IMR-90 (cell line): ENCODE results near the gene PKDCC. TPM values are rescaled to one million over a fixed set of nuclear protein-coding genes. Genes with fewer than 3 reads are reported as not detected.

ENCODE experiments used
- ATAC-seq: fragments of 200-7000 bp; cut with Tn5 transposase; 2 replicates; pipeline ENCODE4 v1.9.1; 2020; ENCODE audit warnings: low read depth, mild to moderate bottlenecking, moderate library complexity
- BruUV-seq: library from RNA; stranded (reverse); fragments of 400-500 nt; replicated peaks from 2 replicates; lab custom pipeline; 2021; lab: Mats Ljungman, UMichigan
- CTCF ChIA-PET: fragments of 300-600 bp; formaldehyde crosslinking; extraction: SDS; loops from one replicate; lab custom pipeline; 2021; ENCODE audit warnings: antibody characterized with exemption; lab: Yijun Ruan, JAX
- POLR2A ChIA-PET: fragments of 300-600 bp; sonication (Branson Sonifier 250); formaldehyde crosslinking; loops from one replicate; lab custom pipeline; 2022; ENCODE audit warnings: antibody characterized with exemption; ENCODE audit not compliant: unreplicated experiment; lab: Charles Lee
- DNase-seq: peaks from one replicate; pipeline ENCODE4 v3.0.0; 2013
- H2AFZ ChIP-seq: replicated peaks from 2 replicates; pipeline ENCODE3; 2013; ENCODE audit warnings: low read length, mild to moderate bottlenecking; ENCODE audit not compliant: poor library complexity
- H2AK5ac ChIP-seq: 2 replicates; pipeline ENCODE4 v1.6.1; 2013; ENCODE audit warnings: low read depth, low read length, inconsistent platforms
- H2AK9ac ChIP-seq: replicated peaks from 2 replicates; pipeline ENCODE3; 2013; ENCODE audit warnings: mild to moderate bottlenecking, low read depth, low read length, moderate library complexity; ENCODE audit not compliant: poor library complexity
- H2BK120ac ChIP-seq: 2 replicates; pipeline ENCODE4 v1.6.1; 2013; ENCODE audit warnings: low read depth, low read length, inconsistent platforms
- H2BK15ac ChIP-seq: 3 replicates; pipeline ENCODE4 v1.6.1; 2013; ENCODE audit warnings: low read depth, low read length, inconsistent platforms
- H2BK20ac ChIP-seq: 2 replicates; pipeline ENCODE4 v1.6.1; 2013; ENCODE audit warnings: low read depth, mild to moderate bottlenecking, inconsistent platforms, low read length, moderate library complexity
- H2BK5ac ChIP-seq: 2 replicates; pipeline ENCODE4 v1.6.1; 2013; ENCODE audit warnings: mild to moderate bottlenecking, low read depth, low read length, inconsistent platforms; ENCODE audit not compliant: poor library complexity, severe bottlenecking
- H3K14ac ChIP-seq: replicated peaks from 2 replicates; pipeline ENCODE4 v1.6.1; 2013; ENCODE audit warnings: low read depth, low read length, inconsistent platforms
- H3K18ac ChIP-seq: 2 replicates; pipeline ENCODE4 v1.6.1; 2013; ENCODE audit warnings: low read depth, low read length, control low read depth
- H3K23ac ChIP-seq: 2 replicates; pipeline ENCODE4 v1.6.1; 2013; ENCODE audit warnings: low read depth, low read length, inconsistent platforms
- H3K27ac ChIP-seq: 2 replicates; pipeline ENCODE4 v1.5.1; 2013; ENCODE audit warnings: mild to moderate bottlenecking, control low read depth, low read length; ENCODE audit not compliant: insufficient read depth
- H3K27me3 ChIP-seq: 2 replicates; pipeline ENCODE4 v1.6.1; 2013; ENCODE audit warnings: low read length; ENCODE audit not compliant: control insufficient read depth, insufficient read depth
- H3K36me3 ChIP-seq: 2 replicates; pipeline ENCODE4 v1.6.1; 2013; ENCODE audit warnings: low read length, mixed read lengths; ENCODE audit not compliant: control insufficient read depth, insufficient read depth
- H3K4ac ChIP-seq: 2 replicates; pipeline ENCODE4 v1.6.1; 2013; ENCODE audit warnings: low read depth, low read length, inconsistent platforms
- H3K4me1 ChIP-seq: 2 replicates; pipeline ENCODE4 v1.6.1; 2013; ENCODE audit warnings: low read length, mixed read lengths; ENCODE audit not compliant: control insufficient read depth, insufficient read depth
- H3K4me2 ChIP-seq: 2 replicates; pipeline ENCODE4 v1.6.1; 2013; ENCODE audit warnings: low read depth, mild to moderate bottlenecking, control low read depth, low read length, moderate library complexity
- H3K4me3 ChIP-seq: 2 replicates; pipeline ENCODE4 v1.5.1; 2013; ENCODE audit warnings: low read depth, mild to moderate bottlenecking, control low read depth, low read length, moderate library complexity; ENCODE audit not compliant: insufficient read depth
- H3K56ac ChIP-seq: 2 replicates; pipeline ENCODE4 v1.6.1; 2013; ENCODE audit warnings: low read length, inconsistent platforms; ENCODE audit not compliant: insufficient read depth; ENCODE audit errors: extremely low read depth
- H3K79me1 ChIP-seq, 2 experiments: 2 replicates each; pipeline ENCODE4 v1.6.1; 2013; ENCODE audit warnings: low read length in 2 of 2, inconsistent platforms in 1 of 2, low read depth in 1 of 2
- H3K9ac ChIP-seq: 2 replicates; pipeline ENCODE4 v1.6.1; 2013; ENCODE audit warnings: low read depth, low read length, control low read depth
- H3K9me1 ChIP-seq: 2 replicates; pipeline ENCODE4 v1.6.1; 2013; ENCODE audit warnings: low read length, inconsistent platforms; ENCODE audit not compliant: insufficient read depth
- H3K9me3 ChIP-seq: 2 replicates; pipeline ENCODE4 v1.6.1; 2013; ENCODE audit warnings: low read length; ENCODE audit not compliant: control insufficient read depth, insufficient read depth
- H4K20me1 ChIP-seq: 2 replicates; pipeline ENCODE4 v1.6.1; 2013; ENCODE audit warnings: low read length, inconsistent platforms; ENCODE audit not compliant: insufficient read depth
- H4K5ac ChIP-seq: 2 replicates; pipeline ENCODE4 v1.6.1; 2013; ENCODE audit warnings: mild to moderate bottlenecking, low read depth, low read length, control low read depth
- H4K8ac ChIP-seq, 2 experiments: 2 replicates each; pipeline ENCODE4 v1.6.1; 2013; ENCODE audit warnings: low read depth in 2 of 2, low read length in 2 of 2, control low read depth in 1 of 2, inconsistent platforms in 1 of 2
- H4K91ac ChIP-seq: 2 replicates; pipeline ENCODE4 v1.6.1; 2013; ENCODE audit warnings: low read depth, low read length, inconsistent platforms; ENCODE audit not compliant: insufficient read depth
- CTCF ChIP-seq: conservative IDR thresholded peaks from 2 replicates; pipeline ENCODE4 v1.5.1; 2012; ENCODE audit warnings: mild to moderate bottlenecking, low read depth, low read length, improper control_type of control experiment
- MAFK ChIP-seq: IDR thresholded peaks from 2 replicates; pipeline ENCODE4 v1.6.1; 2012; ENCODE audit warnings: low read depth, low read length, improper control_type of control experiment
- MXI1 ChIP-seq: IDR thresholded peaks from 2 replicates; pipeline ENCODE4 v1.6.1; 2012; ENCODE audit warnings: low read depth, mild to moderate bottlenecking, low read length, moderate library complexity, borderline replicate concordance
- RCOR1 ChIP-seq: IDR thresholded peaks from 2 replicates; pipeline ENCODE4 v1.6.1; 2012; ENCODE audit warnings: mild to moderate bottlenecking, low read length, improper control_type of control experiment; ENCODE audit not compliant: insufficient replicate concordance
- WGBS, 2 experiments: methylation state at CpG; one replicate each; pipeline versions ENCODE4 v1.1.5 to v1.1.7; 2013; ENCODE audit warnings: missing lambda C conversion rate in 2 of 2; ENCODE audit not compliant: insufficient read length in 1 of 2; ENCODE audit errors: extremely low coverage in 2 of 2; 5-methylcytosine and 5-hydroxymethylcytosine counted together
- dilution Hi-C: fragments of 300-500 bp; cut with HindIII; formaldehyde crosslinking; loops from one replicate; pipeline ENCODE4 v1.14.3; 2018; ENCODE audit warnings: low sequenced_read_pairs; ENCODE audit not compliant: unreplicated experiment
- in situ Hi-C: fragments of 300-500 bp; cut with MboI; formaldehyde crosslinking; loops from 3 replicates; pipeline ENCODE4 v1.14.3; 2019; ENCODE audit warnings: low sequenced_read_pairs, inconsistent platforms, mixed read lengths
- intact Hi-C: fragments of 100-400 bp; cut with micrococcal nuclease; formaldehyde crosslinking; loops from 2 replicates; pipeline ENCODE4 v1.10.0; 2022
- polyA plus RNA-seq, 3 experiments: library from polyadenylated mRNA; depleted of rRNA; stranded (reverse); fragments of >200 nt; gene quantifications; 2 replicates each; pipeline ENCODE4 v1.2.3, GENCODE V29; 2012; ENCODE audit warnings: low replicate concordance in 1 of 3
- total RNA-seq: library from RNA; depleted of rRNA; stranded (reverse); fragments of >200 nt; gene quantifications from 2 replicates; pipeline ENCODE4 v1.2.3, GENCODE V29; 2012
- TF ChIP-seq, protein P1 (sequence below): fragments of 150-350 bp; IDR thresholded peaks from 2 replicates; pipeline ENCODE4 v1.6.1; 2017; ENCODE audit warnings: mild to moderate bottlenecking, antibody characterized with exemption, low read length, low read depth

The PKDCC gene
- total and polyA plus RNA-seq, 2 of the 4 experiments (the other 2 are of a cell fraction), result 55.6 to 95.7 TPM

DNA sequence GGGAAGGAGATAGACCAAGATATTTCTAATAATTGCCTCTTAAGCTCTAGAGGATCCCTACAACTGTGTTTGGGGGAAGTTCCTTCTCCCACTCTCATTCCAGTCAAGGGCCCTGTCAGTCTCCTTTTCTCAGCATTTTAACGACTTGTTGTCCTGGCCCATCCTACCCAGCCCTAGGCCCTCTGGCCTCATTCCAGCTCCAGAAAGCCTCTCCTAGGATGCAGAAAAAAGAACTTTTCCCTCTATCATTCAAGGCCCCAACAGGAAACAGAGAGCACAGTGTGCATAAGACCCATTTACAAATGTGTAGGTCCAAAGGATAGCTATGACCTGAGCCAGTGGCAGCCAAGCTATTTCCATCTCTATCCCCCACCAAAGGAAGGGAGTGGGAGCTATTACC, 14.0 kb downstream of the PKDCC start:
- Histone ChIP-seq H3K9me1 (peaks cover 36% of the 10 kb centered on the region), H3K27me3 (no peaks in the 10 kb centered on the region), H3K9ac (no peak overlapping the region), H2BK5ac (no peak overlapping the region), H4K8ac (peak overlapping the region; percentile 27 to 78; a peak in 2 of 4 replicates), H3K9me3 (no peaks in the 10 kb centered on the region), H2BK15ac (peak overlapping the region; percentile 80; the same call in 2 of the 3 replicates), H3K4ac (peak overlapping the region; percentile 95), H2AK5ac (peak overlapping the region; percentile 81), H3K36me3 (peaks cover 35% of the 10 kb centered on the region), H3K79me1 (peaks cover 0 to 21% of the 10 kb centered on the region in 2 experiments; a peak in 2 of 4 replicates), H3K4me1 (peaks cover 29% of the 10 kb centered on the region), H3K4me3 (no peak overlapping the region), H2BK20ac (peak overlapping the region; percentile 95), H3K4me2 (no peak overlapping the region), H2AK9ac (peak overlapping the region; percentile 38), H3K18ac (peak overlapping the region; percentile 31), H3K27ac (peak overlapping the region; percentile 62; the same call in 1 of the 2 replicates), H3K56ac (no peak overlapping the region; the same call in 1 of the 2 replicates), H3K14ac (peak overlapping the region; percentile 89), H2BK120ac (peak overlapping the region; percentile 83), H4K91ac (peak overlapping the region; percentile 97), H2AFZ (no peak overlapping the region), H4K20me1 (no peaks in the 10 kb centered on the region), H4K5ac (peak overlapping the region; percentile 52), H3K23ac (peak overlapping the region; percentile 93)
- TF ChIP-seq MXI1, result no peak
- TF ChIP-seq, protein P1, sequence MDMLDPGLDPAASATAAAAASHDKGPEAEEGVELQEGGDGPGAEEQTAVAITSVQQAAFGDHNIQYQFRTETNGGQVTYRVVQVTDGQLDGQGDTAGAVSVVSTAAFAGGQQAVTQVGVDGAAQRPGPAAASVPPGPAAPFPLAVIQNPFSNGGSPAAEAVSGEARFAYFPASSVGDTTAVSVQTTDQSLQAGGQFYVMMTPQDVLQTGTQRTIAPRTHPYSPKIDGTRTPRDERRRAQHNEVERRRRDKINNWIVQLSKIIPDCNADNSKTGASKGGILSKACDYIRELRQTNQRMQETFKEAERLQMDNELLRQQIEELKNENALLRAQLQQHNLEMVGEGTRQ, result no peak
- TF ChIP-seq MAFK, result no peak
- no peak for TF ChIP-seq RCOR1
- TF ChIP-seq CTCF, result no peak
- BruUV-seq, result no TSS peak
- WGBS, 2 experiments, result 100% methylated on average over 1 of the region's 1 CpG; no CpG with 5 or more reads in 1 of the 2 experiments
- ATAC-seq, result no peak
- ChIA-PET CTCF (interaction anchor here (1.1 kb wide), 1 partner anchor 208 kb away, joined by 3 read pairs; no protein-coding TSS in a partner anchor), POLR2A (no interaction called here)
- dilution Hi-C loops, result no loop called here
- intact Hi-C loops, result no loop called here
- in situ Hi-C loops, result no loop called here
- no peak for DNase-seq
